NCI-H128 (cell line): Measurements from ENCODE around the gene LYZL6.
"Not testable (repeated sequence)": the region's sequence is repeated elsewhere in the genome, so short reads cannot be mapped to it uniquely, and the experiment has no call there.

ENCODE experiments used
- DNase-seq: peaks from one replicate; lab custom pipeline; 2025; ENCODE audit not compliant: unreplicated experiment; lab: John Stamatoyannopoulos, UW

The LYZL6 gene

DNA sequence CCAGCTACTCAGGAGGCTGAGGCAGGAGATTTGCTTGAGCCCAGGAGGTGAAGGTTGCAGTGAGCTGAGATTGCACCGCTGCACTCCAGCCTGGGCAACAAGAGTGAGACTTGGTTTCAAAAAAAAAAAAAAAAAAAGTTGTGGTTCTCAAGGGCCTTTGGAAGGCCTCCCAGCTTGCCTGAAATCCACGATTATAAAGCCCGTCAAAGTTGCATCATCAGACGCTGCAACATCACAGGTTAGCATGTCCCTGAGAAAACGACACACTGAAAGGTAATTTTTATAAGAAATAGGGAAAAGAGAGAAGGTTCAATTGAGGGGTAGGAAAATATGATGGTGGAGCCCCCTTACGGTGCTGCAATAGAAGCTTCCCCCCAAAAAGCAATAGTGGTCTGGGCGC lies 4.6 kb upstream of the LYZL6 start:
- no peak for DNase-seq

DNA sequence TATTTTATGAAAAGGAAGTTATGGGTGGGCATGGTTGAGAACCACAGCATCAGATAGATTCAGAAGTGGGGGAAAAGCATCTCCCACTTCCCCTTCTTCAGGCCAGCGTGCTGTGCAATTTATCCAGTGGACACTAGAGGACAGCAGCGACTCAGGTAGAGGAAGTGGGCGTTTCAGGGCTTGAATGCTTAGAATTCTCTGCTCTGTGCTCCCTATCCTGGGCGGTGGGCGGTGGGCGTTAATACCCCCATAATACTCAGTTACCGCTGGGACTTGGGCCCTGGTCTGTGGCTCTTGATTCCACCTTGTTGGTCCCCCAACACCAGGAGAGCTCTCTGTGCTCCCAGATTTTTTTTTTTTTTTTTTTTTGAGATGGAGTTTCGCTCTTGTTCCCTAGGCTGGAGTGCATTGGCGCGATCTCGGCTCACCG lies 3.7 kb upstream of the LYZL6 start:
- no peak for DNase-seq

DNA sequence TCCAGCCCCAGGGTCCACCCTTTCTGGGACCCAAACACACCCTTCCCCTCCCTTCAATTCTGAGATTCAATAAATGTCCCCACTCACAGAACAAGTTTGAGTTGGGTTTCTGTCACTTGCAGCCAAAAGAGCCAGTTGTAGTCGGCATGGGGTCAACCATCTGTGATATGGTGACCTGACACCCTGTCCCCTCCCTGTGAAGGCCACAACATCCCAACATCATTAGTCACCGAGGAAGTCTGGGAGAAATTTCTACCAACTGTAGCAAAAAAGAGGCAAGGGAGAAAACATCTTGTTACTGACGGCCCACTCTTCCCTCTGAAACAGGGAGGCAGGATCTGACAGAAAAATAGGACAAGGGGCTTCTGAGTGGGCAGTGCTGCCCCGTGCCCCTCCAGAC lies 638 bp upstream of the LYZL6 start:
- no peak for DNase-seq

DNA sequence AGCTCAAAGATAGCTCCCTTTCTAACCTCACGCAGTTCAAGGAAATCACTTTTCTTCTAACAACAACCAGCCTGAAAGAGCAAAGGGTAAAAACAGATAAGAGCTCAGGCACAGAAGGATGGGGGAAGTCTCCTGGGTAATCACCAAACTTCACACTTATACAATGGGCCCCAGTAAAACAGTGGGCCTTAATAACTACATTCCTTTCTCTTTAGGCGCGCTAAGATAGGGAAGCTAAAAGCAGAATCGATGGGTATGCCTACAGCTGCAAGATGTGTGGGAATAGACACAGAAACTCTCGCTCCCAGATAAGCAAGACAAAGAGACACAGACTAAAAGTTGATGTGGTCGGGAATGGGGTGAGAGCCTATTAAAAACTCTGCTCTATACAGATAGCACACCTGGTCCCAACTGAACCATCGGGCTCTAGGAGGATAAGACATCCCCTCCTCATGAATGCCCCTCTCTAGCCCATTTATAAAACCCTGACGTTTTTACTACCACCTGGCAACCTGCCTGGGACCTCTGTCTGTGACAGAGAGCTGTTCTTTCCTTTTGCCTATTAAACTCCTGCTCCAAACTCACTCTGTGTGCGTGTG lies 826 bp downstream of the LYZL6 start:
- no peak for DNase-seq

DNA sequence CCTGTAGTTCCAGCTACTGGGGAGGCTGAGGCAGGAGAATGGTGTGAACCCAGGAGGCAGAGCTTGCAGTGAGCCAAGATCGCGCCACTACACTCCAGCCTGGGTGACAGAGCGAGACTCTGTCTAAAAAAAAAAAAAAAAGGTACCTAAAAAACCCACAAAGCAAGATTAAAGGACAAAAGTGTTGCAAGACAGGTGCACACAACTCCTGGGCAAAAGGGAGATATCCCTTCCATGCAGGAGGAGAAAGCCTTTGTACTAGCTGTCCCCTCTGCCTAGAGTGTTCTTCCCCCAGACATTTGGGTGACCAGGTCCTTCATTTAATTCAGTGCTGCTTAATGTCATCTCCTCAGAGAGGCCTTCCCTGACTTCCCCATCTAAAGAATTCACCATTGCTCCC lies 5.0 kb downstream of the LYZL6 start:
- not testable (repeated sequence) for DNase-seq

DNA sequence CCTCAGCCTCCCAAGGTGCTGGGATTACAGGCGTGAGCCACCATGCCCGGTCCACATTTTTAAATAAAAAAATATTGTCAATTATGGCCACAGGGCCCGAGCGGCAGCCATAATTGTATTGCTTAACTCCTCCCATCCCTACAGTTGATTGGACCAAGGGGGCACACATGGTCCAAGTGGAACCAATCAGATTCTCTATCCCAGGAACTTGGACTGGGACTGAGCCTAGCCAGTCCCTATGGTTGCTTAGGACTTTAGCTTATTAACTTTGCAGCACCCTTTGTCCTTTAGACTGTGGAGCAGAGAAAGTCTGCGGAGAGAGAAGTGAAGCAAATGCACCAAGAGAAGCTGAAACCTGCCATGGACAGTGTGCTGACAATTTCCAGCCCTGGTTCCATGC lies 7.5 kb downstream of the LYZL6 start:
- no peak for DNase-seq

DNA sequence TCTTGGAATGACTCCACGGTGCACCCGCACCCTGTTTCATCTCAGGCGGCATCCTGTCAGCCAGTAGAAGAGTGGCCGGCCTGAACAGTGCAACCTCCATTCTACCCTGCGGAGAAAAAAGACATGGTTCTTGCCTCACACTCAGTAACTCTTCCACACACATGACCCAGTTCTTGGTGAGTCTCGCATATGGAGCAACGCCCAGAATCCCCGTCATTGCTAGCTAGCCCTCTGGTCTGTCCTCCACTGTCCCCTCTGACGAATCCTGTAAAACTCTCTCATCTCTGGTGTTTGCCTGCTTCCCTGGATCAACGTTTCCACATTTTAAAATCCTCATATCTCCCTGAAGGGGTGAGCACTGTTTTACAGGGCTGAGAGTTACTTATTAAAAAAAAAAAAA lies 8.8 kb downstream of the LYZL6 start:
- no peak for DNase-seq

DNA sequence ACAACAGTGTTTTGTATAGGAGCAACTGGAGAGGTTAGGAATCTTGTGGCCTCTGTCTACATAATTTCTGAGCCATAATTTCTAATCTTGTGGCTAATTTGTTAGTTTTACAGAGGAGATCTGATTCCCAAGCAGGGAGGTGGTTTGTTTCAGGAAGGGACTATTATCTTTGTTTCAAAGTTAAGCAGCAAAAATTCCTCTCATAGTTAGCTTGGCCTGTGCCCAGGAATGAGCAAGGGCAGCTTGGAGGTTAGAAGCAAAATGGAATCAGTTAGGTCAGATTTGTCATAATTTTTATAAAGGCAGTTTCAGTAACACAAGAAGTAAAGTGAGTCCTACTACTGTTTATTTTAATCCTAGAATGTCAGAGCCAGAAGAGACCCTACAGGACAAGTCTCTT lies 10.9 kb downstream of the LYZL6 start:
- no peak for DNase-seq

DNA sequence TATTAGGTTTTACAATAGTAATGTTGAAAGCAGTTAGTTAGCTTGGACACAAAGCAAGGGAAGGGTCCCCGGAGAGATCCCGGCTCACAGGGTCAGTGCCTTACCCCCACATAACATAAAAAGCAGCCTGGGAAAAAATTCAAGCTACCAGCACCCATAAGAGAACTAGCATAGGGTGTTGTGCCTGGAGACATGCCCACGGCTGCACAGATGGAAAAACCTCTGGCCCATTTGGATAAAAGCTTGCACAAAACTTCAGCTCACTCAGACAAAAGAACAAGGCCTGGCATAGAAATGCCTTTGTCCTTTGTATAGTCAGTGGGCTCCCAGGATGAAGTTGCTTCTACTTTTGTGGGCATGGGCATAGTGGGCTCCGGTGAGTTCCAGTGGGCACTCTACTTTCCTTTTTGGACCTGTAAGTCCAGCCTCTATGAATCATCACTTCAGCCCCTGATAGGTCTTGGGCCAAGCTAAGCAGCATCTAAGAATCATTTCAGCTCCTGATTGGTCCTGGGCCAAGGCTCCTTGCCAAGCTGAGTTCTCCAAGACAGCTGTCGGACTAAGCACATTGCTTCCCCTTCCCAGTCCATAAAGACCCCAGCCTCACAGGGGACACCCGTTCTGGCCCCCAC lies 11.6 kb downstream of the LYZL6 start:
- DNase-seq: no peak

DNA sequence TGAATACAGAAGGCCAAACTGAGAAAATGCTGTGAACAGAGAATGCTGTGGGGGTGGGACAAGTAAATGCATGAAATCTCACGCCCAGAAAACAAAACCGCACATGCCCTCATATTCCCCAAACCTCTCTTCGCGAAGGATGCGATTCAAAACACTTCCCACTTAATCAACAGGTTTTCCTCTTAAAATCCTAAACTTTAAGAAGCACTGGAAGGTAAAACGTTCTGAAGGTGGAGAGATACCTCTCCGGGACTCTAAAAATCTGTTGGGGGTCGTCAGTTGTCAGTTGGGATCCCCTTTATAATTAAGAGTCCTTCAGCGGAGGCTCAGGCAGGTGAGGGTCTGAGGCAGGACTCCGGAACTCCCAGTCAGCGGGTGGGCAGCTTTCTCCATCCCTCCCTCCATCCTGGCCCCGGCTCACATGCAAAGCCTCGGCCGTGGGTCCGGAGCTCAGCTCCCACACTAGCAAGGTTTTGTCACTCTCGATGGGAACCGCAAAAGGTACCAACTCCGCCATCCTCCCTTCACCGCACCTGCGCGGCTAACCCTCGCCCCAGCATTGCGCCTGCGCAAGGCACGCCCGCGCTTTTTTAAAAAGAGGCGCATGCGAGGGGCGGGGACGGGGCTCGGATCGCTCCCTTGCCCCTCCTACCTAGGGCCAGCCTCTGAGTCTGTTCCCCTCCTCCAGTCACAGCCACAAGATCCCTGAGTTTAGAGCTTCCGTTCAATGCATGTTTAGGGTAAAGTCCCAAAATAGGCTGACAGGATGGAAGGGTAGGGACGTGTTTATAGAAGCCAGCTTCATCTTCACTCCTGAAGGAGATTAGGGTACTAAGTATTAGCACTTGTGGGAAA lies 13.1 kb downstream of the LYZL6 start, which contains the start of gene RDM1:
TSS of gene RDM1 (minus strand) at position 563 of the 855 bp plus-strand sequence. CDS start at position 517, 46 bp downstream.
- peak; percentile 51 for DNase-seq

DNA sequence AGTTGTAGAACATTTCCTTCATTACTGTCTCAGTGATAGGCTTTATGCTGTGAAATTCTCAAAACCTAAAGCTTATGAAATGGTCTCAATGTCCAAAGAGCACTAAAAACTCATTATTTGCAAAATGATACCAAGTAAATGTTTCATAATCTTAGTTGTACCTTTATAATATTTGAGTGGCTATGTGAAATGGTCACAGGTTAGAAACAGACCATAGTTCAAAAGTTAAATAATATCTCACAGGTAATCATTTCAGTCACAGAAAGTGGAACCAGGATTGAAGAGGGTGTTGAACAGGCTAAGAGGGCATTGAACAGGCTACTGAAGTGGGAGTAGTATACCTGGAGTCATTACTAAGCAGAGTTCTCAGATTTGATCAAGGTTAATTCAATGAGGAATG lies 15.8 kb downstream of the LYZL6 start:
- no peak for DNase-seq

DNA sequence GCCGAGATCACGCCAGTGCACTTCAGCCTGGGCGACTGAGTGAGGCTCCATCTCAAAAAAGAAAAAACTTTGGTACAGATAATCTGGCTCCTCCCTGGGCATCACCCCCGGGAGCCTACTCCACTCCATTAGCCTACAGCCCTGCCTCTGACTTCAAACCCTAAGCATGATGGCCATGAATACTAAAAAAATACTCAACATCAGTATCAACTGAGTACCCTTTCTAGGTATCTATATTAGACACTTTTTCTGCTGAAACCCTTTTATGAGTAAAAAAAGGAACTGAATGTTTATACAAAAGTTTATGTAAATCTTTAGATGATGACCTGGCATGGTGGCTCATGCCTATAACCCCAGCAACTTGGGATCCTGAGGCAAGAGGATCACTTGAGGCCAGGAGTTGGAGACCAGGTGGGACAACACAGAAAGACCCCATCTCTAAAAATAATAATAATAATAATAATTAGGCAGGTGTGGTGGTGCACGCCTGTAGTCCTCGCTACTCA lies 19.9 kb downstream of the LYZL6 start:
- DNase-seq: no peak

DNA sequence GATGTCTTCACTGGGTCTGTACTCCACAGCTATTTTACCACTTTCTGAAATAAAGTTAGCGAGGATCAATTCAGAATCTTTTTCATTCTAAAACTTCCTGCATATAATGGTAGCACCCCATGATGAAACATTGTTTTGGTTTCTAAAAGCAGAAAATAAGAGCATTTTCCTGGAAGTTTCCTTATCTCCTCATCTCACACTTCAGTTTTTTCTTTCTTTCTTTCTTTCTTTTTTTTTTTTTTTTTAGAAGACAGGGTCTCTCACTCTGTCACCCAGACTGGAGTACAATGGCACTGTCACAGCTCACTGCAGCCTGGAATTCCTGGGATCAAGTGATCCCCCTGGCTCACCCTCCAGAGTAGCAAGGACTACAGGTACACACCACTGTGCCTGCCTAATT lies 23.3 kb downstream of the LYZL6 start:
- no peak for DNase-seq

DNA sequence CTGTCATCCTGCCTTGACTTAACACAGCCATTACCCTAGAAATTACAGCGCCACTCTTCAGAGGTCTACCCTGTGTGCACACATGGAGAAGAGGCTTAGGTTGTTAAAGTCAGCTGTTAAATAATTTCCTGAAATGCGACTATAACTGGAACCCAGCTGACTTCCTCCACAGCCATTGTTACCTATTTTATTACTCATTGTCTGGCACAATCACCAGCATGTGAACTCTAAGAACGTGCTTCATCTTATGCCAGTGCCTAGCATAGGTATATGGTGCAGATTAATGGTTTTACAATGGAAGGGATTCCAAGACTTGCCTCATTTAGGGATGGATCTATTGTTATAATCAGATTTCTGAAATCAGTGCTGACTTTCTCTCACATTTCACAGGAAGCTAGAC lies 24.8 kb downstream of the LYZL6 start:
- no peak for DNase-seq

DNA sequence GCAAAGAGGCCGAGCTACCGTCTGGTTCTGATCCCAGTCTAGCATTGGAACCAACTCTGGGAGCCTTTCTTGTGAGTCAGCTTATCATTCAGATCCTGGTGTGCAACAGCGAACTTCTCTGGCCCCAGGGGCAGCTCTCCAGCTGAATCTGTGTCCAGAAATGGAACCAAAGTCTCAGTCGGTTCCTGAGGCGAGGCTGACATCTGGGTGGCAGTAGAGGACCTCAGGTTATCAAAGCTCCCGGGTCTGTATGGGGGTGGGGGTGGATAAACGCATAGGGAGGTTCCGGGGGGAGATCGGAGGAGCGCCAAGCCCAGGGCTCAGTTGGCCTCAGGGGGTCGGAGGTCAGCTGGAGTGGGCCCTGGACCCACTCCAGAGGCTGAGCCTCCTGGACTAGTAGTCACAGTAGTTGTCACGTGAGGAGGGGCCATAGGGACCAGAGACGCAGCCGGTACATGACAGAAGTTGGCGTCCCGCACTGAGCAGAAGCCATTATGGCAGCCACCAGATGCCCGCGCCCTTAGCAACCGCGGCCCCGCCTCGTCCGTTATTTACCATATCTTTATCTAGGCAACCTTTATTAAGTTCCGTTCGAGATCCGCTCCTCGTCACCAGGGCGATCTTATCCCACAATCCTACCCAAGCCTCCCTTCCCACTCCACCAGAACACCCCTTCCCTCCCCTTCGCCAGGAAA lies 25.8 kb downstream of the LYZL6 start:
- DNase-seq: no peak

DNA sequence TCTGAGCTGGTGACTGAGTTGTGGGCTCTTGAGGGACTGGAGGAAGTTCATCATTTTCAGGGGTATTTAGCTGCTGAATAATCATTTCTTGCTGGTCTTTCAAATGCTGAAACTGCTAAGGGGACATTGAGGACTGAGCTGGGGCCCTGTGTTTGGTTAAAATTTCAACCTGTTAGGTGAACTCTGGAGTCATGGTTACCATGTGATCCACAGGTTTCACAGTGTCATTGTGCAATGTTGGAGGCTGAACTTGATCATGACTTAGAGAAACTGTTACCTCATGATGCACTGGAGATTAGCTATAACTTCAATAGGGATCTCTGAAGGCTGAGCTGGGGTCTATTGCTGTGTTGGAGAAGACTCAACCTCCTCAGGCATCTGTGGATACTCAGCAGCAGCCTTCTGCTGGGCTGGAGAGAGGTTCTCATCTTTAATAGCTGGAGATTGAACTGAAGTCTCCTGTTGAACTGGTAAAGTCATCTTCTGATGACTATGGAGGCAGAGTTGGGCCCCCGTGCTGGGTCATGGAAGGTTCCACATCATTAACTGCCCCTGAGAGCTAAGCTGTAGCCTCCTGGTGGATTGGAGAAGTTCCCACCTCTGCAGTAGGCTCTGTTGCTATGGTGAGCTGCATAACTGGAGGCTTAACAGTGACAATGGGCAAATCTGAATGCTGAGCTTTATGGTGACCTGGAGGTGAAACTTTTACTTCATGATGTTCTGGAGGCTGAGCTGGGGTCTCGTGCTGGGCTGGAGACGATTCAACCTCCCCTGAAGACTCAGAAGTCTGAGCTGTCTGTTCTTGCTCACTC lies 28.2 kb downstream of the LYZL6 start:
- no peak for DNase-seq

DNA sequence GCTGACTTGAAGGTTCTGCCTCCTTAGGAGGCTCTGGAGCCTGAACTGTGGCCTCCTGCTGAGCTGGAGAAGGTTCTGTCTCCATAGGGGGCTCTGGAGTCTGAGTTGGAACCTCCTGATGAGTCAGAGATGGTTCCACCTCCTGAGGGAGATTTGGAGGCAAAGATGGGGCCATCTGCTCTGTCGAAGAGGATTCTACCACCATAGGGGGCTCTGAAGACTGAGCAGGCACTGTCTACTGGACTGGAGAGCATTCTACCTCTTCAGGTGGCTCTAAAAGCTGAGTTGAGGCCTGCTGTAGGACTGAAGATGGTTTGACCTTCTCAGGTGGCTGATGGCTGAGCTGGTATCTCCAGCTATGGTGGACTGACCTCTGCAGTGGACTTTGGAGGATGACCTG lies 29.2 kb downstream of the LYZL6 start:
- DNase-seq: no peak

DNA sequence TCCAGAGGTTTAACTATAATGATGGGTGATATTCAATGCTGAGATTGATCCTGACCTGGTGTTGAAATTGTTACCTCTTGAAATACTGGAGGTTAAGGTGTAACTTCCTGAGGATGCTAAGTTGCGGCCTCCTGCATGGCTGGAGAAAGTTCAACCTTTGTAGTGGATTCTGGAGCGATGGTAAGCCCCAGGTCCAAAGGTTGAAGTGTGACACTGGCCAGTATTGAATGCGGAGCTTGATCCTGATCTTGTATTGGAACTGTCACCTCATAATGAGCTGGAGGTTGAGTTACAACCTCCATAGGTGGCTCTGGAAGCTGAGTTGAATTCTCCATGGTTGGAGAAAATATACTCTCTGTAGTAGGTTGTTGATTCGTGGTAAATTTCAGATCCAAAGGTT lies 29.9 kb downstream of the LYZL6 start:
- DNase-seq: no peak

DNA sequence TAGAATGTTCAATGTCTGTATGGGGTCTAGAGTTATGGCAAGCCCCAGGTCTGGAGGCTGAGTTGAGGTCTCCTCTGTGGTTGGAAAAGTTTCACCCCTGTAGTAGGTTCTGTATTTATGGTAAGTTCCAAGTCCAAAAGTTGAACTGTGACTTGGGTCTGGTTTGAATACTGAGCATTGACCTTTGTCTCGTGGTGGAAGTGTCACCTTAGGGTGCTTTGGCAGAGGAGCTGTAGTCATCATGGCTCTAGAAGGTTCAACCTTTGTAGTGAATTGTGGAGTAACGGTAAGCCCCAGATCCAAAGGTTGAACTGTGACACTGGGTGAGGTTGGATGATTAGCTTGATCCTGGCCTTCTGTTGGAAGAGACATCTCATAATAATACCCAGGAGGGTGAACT lies 30.6 kb downstream of the LYZL6 start:
- DNase-seq: no peak

DNA sequence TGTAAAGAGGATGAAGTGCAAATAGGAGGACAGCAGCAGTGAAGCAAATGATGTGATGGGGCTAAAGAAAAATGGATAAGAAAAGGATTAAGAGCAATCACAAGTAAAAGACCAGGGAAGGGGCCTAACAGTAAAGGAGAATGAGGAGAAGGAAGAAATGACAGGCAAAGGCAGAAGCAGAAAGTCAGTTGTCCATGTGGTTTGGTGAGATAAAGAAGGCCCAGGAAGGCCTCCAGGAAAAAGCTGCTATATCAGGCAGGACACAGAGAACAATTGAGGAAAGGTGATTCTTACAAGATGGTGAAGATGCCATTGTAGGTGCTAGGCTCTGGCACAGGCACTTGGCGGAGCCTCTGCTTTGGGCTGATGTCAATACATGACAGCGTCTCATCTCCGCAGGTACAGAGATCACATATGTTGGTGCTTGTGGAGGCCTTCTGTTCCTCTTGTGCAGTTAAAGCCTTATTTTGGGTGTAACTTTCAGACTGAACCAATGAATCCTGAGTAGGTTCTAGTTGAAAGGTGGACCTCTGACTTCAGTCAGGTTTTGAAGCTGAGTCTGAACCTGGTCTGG lies 31.1 kb downstream of the LYZL6 start:
- DNase-seq: no peak
